Endodermal cell (in vitro differentiated cells): ENCODE results near the gene GPX8. TPM values are rescaled to one million over a fixed set of nuclear protein-coding genes. Genes with fewer than 3 reads are reported as not detected.

Source experiments
- DNase-seq: peaks from one replicate; pipeline ENCODE4 v3.0.0-alpha.2; 2017
- H3K27ac ChIP-seq: 2 replicates; pipeline ENCODE4 v1.5.1; 2013; ENCODE audit warnings: mild to moderate bottlenecking, low read depth, low read length, moderate library complexity
- H3K27me3 ChIP-seq: 2 replicates; pipeline ENCODE4 v1.6.1; 2013; ENCODE audit warnings: mild to moderate bottlenecking, low read length, moderate library complexity; ENCODE audit not compliant: insufficient read depth, control insufficient read depth, poor library complexity, severe bottlenecking
- H3K36me3 ChIP-seq: 2 replicates; pipeline ENCODE4 v1.7.0; 2013; ENCODE audit warnings: mild to moderate bottlenecking, low read length, moderate library complexity; ENCODE audit not compliant: control insufficient read depth, insufficient read depth
- H3K4me1 ChIP-seq: one replicate; pipeline ENCODE4 v1.7.0; 2013; ENCODE audit warnings: low read length; ENCODE audit not compliant: control insufficient read depth, insufficient read depth
- H3K4me3 ChIP-seq: 2 replicates; pipeline ENCODE4 v1.5.1; 2013; ENCODE audit warnings: mild to moderate bottlenecking, low read length, moderate library complexity
- H3K9ac ChIP-seq: 2 replicates; pipeline ENCODE4 v1.6.1; 2013; ENCODE audit warnings: mild to moderate bottlenecking, low read length, moderate library complexity; ENCODE audit not compliant: poor library complexity, severe bottlenecking; ENCODE audit errors: extremely low read depth
- H3K9me3 ChIP-seq: 2 replicates; pipeline ENCODE4 v1.6.1; 2013; ENCODE audit warnings: mild to moderate bottlenecking, low read length, moderate library complexity; ENCODE audit not compliant: control insufficient read depth
- H3K27ac Mint-ChIP-seq: 2 replicates; pipeline ENCODE4 v1.8.0; 2020; ENCODE audit warnings: mixed read lengths
- H3K27me3 Mint-ChIP-seq: 2 replicates; pipeline ENCODE4 v1.8.0; 2021; ENCODE audit warnings: mild to moderate bottlenecking, mixed read lengths; ENCODE audit not compliant: insufficient read depth
- H3K36me3 Mint-ChIP-seq: 2 replicates; pipeline ENCODE4 v1.8.0; 2020; ENCODE audit warnings: low read depth, mixed read lengths
- H3K4me1 Mint-ChIP-seq: 2 replicates; pipeline ENCODE4 v1.8.0; 2020; ENCODE audit warnings: mixed read lengths
- H3K4me3 Mint-ChIP-seq: 2 replicates; pipeline ENCODE4 v1.8.0; 2020; ENCODE audit warnings: mild to moderate bottlenecking, moderate library complexity, mixed read lengths
- H3K9me3 Mint-ChIP-seq: 2 replicates; pipeline ENCODE4 v1.8.0; 2020; ENCODE audit warnings: mild to moderate bottlenecking, mixed read lengths
- CTCF ChIP-seq: fragments of 200-600 bp; sonication (generic); conservative IDR thresholded peaks from 2 replicates; pipeline ENCODE4 v1.5.0; 2021; ENCODE audit warnings: antibody characterized with exemption, mild to moderate bottlenecking
- WGBS, 2 experiments: methylation state at CpG; one replicate each; pipeline versions ENCODE4 v1.1.5 to v1.1.7; 2013; ENCODE audit warnings: missing lambda C conversion rate in 2 of 2, mixed read lengths in 1 of 2; ENCODE audit not compliant: insufficient coverage in 1 of 2, insufficient read length in 1 of 2; 5-methylcytosine and 5-hydroxymethylcytosine counted together
- long read RNA-seq, 4 experiments: library from polyadenylated mRNA in 2 of 4; library from RNA in 1 of 4; library from capped mRNA in 1 of 4; stranded (forward) in 3 of 4; unstranded in 1 of 4; transcript quantifications; one replicate each; pipeline ENCODE4 v2.0.0, GENCODE V29; 2020 to 2021; ENCODE audit warnings: inconsistent platforms in 1 of 4
- polyA plus RNA-seq, 2 experiments: library from polyadenylated mRNA; stranded (reverse); fragments of 50-300 nt; gene quantifications; one replicate each; pipeline ENCODE4 v1.2.3, GENCODE V29; 2013
- total RNA-seq, 2 donors: library from RNA; stranded (reverse); fragmentation: NEBNext Ultra II Directional in 1 of 2; extraction: Animal tissue kit (Norgen Biotek cat#: 25700) in 1 of 2; gene quantifications; 2 replicates in 1 of 2; 3 replicates in 1 of 2; pipeline ENCODE4 v1.2.1, GENCODE V29; 2021

The GPX8 gene
- total RNA-seq: 10 to 100 TPM; 47.9 to 68.9 TPM
- 64.2 TPM for polyA plus RNA-seq (2013, experiment 1 of 2)
- polyA plus RNA-seq (2013, experiment 2 of 2): 58.5 TPM
- long read RNA-seq, experiment 1, transcript GPX8-203 (3 exons, 1,411 nt): major isoform, 17 of 27 reads
- long read RNA-seq, experiment 1, partial matches to known transcripts: 1 of 27 reads
- long read RNA-seq, experiment 1, other reads (novel, unspliced or antisense): 6 of 27 reads
- long read RNA-seq, experiment 2, transcript GPX8-205 (4 exons, 3,422 nt): minor isoform, 7 of 50 reads
- long read RNA-seq, experiment 2, transcript GPX8-203 (3 exons, 1,411 nt): major isoform, 31 of 50 reads
- long read RNA-seq, experiment 2, partial matches to known transcripts: 3 of 50 reads
- long read RNA-seq, experiment 2, other reads (novel, unspliced or antisense): 8 of 50 reads
- long read RNA-seq, experiment 3, transcript GPX8-205 (4 exons, 3,422 nt): minor isoform, 9 of 141 reads
- long read RNA-seq, experiment 3, transcript GPX8-203 (3 exons, 1,411 nt): major isoform, 110 of 141 reads
- long read RNA-seq, experiment 3, transcript GPX8-208 (3 exons, 1,036 nt): minor isoform, 5 of 141 reads
- long read RNA-seq, experiment 3, partial matches to known transcripts: 6 of 141 reads
- long read RNA-seq, experiment 3, other reads (novel, unspliced or antisense): 8 of 141 reads
- long read RNA-seq, experiment 4, transcript GPX8-203 (3 exons, 1,411 nt): major isoform, 33 of 47 reads
- long read RNA-seq, experiment 4, transcript GPX8-205 (4 exons, 3,422 nt): minor isoform, 8 of 47 reads
- long read RNA-seq, experiment 4, partial matches to known transcripts: 1 of 47 reads
- long read RNA-seq, experiment 4, other reads (novel, unspliced or antisense): 2 of 47 reads

GRCh38 chr5:55159763-55160492, at the start of gene GPX8:
TSS of gene GPX8 (plus strand) at chr5:55160171. CDS start at chr5:55160193, 22 bp downstream.
- Mint-ChIP-seq H3K27ac (peak within 1 kb of the TSS; percentile 98), H3K9me3 (peaks cover 4% of the 10 kb centered on the region), H3K4me3 (peak within 1 kb of the TSS; percentile 77), H3K4me1 (peaks cover 10% of the 10 kb centered on the region), H3K36me3 (peaks cover 13% of the 10 kb centered on the region), H3K27me3 (peaks cover 13% of the 10 kb centered on the region)
- 0 to 5% methylated on average over 8 to 10 of the region's 10 CpGs for WGBS, 2 experiments
- peak; percentile 92 for TF ChIP-seq CTCF
- peak within 1 kb of the TSS; percentile 93 for H3K4me3 ChIP-seq
- no peaks in the 10 kb centered on the region for H3K4me1 ChIP-seq
- peak within 1 kb of the TSS; percentile 76 for H3K27ac ChIP-seq
- no peaks in the 10 kb centered on the region for H3K9me3 ChIP-seq
- H3K27me3 ChIP-seq: no peaks in the 10 kb centered on the region
- peak within 1 kb of the TSS; percentile 79 for H3K9ac ChIP-seq
- peaks cover 20% of the 10 kb centered on the region for H3K36me3 ChIP-seq
- peak; percentile 79 for DNase-seq

GRCh38 chr5:55110217-55110616, 49.8 kb upstream of the GPX8 start:
- TF ChIP-seq CTCF: no peak
- peaks cover 7% of the 10 kb centered on the region for H3K27me3 Mint-ChIP-seq
- Histone ChIP-seq H3K4me3 (no peak overlapping the region), H3K27me3 (no peaks in the 10 kb centered on the region), H3K4me1 (no peaks in the 10 kb centered on the region), H3K9me3 (no peaks in the 10 kb centered on the region), H3K9ac (no peak overlapping the region), H3K36me3 (no peaks in the 10 kb centered on the region), H3K27ac (no peak overlapping the region)
- no peak overlapping the region for H3K4me3 Mint-ChIP-seq
- peaks cover 13% of the 10 kb centered on the region for H3K4me1 Mint-ChIP-seq
- H3K27ac Mint-ChIP-seq: peak overlapping the region; percentile 50
- H3K36me3 Mint-ChIP-seq: no peaks in the 10 kb centered on the region
- no peaks in the 10 kb centered on the region for H3K9me3 Mint-ChIP-seq
- DNase-seq: no peak
- WGBS, 2 experiments: 90 to 100% methylated on average over 2 of the region's 2 CpGs

- H3K9me3 Mint-ChIP-seq: no peaks in the 10 kb centered on the region
- H3K27ac ChIP-seq: no peak overlapping the region
- no peak overlapping the region for H3K4me3 ChIP-seq
- H3K27ac Mint-ChIP-seq: no peak overlapping the region
- no peaks in the 10 kb centered on the region for H3K9me3 ChIP-seq
- H3K27me3 ChIP-seq: no peaks in the 10 kb centered on the region
- no peaks in the 10 kb centered on the region for H3K36me3 Mint-ChIP-seq
- H3K4me1 Mint-ChIP-seq: peaks cover 13% of the 10 kb centered on the region
- H3K4me1 ChIP-seq: no peaks in the 10 kb centered on the region
- H3K27me3 Mint-ChIP-seq: peaks cover 7% of the 10 kb centered on the region
- no peak for DNase-seq
- H3K9ac ChIP-seq: no peak overlapping the region
- no peak for TF ChIP-seq CTCF
- no peaks in the 10 kb centered on the region for H3K36me3 ChIP-seq
- no peak overlapping the region for H3K4me3 Mint-ChIP-seq
Measured at GRCh38 chr5:55113327-55113726, 46.6 kb upstream of the GPX8 start.
